GM19463 (cell line): ENCODE results near the gene IGFBP2.

ENCODE experiments used
- ATAC-seq: cut with Tn5 transposase; IDR thresholded peaks from one replicate; pipeline ENCODE4 v1.9.1; 2021; ENCODE audit warnings: mild to moderate bottlenecking, moderate library complexity; ENCODE audit not compliant: unreplicated experiment

The IGFBP2 gene

DNA sequence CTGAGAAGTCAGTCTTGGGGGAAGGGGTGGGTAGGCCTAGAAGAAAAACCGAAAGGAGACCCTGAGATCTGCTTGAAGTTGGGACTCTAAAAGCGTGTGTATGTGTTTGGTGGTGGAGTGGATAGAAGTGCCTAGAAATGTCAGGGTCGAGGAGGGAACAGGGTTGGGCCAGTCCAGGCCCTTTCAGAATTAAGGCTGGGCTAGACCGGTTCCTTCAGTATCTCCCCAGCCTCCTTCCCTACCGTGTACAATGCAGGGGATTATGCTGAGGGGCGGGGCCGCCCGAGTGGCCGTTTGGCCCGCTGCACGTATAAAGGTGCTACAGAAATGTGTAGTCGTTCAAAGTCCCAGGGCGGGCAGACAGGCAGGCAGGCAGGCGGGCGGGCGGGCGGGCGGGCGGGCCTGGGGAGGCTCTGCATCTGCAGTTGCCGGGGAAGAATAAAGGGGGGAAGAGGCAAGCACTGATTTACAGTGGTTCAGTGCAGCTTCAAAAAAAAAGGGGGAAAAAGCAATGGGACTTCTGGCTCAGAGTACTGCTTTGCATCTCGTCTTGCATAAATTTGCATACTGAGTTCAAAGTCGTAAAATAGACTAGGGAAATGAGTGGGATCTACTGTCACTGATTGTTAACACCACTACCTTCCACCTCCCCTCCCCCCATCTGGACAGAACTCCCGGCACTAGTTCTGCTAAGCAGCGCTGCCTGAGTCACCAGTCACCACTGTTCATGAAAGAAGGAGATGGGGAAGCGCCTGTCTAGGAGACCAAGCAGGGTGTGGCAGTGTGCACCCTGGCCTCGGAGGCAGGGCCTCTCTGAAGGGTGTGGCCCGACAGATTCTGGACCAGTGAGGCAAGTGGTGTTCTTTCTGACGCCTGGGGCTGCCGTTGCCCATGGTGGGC is 3.6 kb downstream of the IGFBP2 start:
- no peak for ATAC-seq

DNA sequence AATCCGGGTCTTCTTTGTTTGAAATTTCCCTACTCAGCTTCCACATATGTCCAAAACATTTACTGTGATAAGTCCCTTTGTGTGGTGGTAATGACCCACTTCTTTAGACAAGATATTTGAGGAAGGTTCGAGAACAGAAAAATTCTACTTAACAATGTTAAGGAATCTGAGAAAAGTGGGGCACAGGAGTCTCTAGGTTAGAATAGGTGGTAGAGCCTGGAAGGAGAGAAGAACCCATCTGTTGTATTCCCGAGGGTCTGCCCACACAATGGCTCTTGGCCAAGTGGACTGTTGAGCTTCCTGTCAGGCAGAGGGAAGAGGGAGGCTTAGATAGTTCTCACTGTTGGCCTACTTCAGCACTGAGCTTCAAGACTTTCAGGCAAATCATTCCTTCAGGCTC is 4.3 kb downstream of the IGFBP2 start:
- ATAC-seq, result no peak

DNA sequence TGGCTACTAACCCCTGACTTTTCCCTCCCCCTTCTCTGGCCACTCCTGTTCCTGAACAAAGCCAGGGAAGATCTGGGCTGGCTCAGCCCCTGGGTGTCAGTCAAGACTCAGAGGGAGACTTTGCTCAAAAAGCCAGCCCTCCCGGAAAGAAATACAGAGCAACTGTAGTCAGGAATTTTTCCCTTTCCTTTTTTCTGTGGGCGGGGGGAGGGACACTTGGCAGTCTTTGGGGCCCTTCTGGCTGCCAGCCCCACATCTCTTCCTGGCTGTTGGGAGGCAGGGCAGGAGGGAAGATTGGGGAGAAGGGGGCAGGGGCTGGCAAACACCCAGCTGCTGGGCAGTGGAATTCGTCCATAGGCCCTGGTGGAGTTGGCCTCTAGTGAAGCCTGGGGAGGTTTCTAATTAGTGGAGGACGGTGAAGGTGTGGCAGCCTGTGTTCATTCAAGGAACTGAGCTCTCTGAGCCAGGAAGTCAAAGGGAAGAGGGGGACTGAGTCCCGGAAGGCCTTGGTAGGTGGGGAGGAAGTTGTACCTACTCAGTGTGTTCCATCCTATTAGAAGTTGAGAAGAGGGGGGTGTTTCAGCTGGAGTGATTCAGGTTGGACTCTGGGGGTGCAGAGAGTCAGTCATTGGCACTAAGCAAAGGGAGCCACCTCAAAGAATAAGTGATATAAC is 10.9 kb downstream of the IGFBP2 start:
- no peak for ATAC-seq

DNA sequence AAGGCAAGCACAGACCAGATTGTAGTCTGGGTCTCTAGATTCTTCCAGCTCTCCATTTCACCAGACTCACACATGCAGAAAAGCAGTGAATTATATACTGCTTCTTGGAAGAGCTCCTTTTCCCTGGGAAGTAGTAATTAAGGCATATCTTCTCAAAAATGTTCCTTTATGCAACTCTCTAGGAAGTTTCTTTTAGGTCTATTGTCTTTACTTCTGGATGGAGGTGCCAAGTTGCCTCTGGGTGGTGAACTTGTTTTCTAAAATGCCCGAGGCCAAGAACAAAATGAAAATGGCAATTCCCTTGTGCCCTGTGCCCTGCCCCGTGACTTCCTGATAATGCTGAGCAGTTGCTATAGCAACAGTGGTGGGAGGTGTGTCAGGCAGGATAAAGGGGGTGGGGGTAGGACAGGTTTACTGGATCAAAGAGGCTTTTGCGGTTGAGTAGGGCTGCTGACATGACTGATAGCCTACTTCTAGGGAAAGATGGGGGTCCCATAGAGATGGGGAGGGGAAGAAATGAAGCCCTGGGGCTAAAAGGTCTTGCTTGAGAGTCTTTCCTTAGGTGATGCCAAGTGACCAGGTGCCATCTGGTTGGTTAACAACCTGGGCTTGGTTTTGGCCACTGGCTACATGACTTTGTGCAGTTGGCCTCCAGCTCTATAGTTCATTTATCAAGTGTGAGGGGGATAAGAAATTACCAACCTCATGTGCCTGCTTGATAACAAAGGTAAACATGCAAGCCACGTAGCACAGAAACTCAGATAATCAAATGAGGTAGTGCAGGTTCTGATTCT is 11.8 kb downstream of the IGFBP2 start:
- ATAC-seq, result no peak

DNA sequence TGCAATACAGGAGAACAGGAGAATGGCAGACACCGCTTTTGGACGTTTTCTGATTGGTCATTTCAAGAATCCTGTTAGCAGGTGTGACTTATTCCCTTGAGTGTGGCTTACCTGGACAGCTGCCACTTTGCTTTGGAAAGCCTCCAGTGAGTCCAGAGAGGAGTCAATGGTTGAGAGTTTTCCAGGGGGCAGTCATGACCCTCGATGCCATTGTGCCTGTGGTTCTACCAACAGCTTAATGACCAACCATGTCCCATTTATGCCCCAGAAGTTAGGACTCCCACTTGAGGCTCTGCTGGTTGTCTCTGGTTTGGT is 12.4 kb downstream of the IGFBP2 start:
- ATAC-seq, result no peak

DNA sequence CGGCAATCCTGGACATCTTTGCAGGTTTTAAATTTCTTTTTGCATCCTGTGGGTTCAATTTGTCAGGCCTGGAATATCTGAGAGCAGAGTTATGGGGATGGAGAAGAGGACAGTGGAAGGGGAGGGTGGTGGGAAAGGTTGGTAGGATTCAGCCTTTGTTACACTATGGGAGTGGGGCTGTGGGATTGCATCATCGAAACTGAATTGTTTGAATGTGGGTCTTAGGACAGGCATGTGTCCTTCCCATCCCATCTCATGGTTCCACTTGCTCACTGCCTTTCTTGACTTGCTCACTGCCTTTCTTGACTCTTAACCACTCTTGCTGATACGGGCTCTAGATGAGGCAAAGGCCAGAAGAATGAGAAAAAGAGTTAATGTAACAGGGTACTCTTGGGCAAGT is 12.9 kb downstream of the IGFBP2 start:
- no peak for ATAC-seq

DNA sequence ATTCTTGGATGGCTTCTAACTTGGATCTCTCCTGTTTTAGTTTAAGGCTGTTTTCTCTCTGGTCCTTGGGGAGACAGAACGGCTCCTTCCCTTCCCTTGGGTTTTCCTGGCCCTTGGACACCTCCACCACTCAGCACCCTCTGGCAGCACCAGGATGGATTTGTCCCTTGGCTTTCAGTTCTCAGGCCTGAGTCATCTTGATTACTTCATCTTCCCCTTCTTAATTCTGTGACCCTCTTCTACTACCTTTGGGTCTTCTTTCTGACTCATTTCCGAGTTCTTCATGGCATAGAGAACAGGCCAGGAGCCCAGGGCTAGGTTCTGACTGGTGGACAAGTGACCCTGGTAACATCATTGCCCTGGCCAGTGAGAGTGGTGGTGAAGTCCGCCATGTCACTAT is 14.9 kb downstream of the IGFBP2 start:
- no peak for ATAC-seq

DNA sequence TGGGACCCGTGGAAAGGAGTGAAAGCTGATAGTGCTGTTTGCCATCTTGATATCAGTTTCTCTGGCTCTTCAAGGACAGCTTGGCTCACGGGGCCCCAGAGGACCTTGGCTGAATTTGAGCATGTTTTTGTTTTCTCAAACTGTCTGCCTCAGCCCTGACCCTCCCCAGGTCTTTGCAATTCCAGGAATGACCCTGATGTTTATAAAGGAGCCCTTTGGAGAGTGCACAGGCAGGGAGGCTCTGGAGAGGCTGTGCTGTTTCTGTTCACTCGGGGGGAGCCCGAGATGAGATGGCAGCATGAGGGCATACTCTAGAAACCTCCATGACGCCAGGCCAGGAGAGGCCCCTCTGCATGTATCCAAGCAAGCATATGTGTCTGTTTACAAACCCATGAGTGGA is 16.4 kb downstream of the IGFBP2 start:
- no peak for ATAC-seq

DNA sequence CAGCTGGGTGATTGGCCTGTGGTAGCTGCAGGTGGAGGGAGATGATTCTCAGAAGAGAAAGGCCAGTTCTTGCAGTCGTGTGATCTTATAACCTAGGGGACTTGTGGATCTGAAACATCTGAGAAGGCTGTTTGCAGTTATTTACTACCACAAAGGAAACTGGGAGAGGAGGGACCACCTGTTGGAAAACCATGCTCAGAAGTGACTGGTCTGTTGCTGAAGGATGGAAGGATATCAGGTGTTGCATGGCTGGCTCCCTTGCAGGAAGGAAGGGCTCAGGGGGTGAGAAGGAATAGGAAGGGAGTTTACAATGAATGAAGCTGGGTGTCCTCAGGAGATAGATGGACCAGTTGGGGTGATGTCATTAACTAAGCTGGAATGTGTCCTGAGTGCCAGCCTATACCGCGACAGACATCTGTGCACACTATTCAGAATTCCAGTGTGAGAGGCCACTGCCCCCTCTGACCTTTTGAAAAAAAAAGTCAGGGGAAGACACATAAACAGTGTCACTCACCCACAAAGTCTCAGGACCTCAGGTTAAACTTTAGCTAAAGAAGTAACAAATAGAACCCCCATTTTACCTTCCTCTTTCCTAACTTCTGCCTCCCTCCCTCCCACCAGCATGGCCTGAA is 17.5 kb downstream of the IGFBP2 start:
- no peak for ATAC-seq

DNA sequence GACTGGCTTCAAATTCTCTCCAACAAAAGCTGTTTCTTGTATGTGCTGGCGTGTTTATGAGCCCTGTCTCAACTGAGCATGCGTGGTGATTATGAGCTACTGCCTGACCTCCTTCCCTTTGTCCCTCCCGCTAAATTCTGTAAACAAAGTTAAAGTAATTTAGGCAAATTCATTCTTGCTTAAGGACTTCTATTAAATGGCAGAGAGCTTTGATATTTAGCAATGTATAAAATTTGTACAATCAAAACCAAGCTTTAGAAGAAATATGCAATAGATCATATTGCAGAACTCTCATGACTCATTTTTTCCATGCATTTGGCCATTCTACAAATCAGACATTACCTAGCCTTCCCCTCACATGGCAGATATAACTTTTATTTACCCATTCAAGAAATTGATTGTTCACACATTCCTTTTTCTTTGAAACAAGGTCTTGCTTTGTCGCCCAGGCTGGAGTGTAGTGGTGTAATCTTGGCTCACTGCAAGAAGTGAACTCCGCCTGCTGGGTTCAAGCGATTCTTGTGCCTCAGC is 18.2 kb downstream of the IGFBP2 start:
- no peak for ATAC-seq

DNA sequence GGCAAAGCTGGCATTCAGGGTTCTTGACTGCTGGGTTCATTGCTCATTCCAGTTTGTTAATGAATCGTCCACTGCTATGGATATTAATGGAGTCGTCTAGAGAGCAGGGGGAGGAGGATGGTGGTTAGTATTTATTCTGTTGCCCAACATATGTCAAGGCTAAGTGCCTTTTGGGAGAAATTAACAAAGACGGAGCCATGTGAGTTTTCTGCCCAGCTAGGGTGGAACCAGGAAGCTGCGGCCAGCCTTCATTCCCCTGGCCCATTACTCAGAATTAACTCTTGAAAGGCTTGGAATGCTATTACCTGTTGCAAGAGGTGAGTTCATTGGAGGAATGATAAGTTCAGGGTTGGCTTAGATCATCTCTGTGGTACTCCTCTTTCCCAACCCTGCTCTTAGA is 19.3 kb downstream of the IGFBP2 start:
- ATAC-seq, result no peak

DNA sequence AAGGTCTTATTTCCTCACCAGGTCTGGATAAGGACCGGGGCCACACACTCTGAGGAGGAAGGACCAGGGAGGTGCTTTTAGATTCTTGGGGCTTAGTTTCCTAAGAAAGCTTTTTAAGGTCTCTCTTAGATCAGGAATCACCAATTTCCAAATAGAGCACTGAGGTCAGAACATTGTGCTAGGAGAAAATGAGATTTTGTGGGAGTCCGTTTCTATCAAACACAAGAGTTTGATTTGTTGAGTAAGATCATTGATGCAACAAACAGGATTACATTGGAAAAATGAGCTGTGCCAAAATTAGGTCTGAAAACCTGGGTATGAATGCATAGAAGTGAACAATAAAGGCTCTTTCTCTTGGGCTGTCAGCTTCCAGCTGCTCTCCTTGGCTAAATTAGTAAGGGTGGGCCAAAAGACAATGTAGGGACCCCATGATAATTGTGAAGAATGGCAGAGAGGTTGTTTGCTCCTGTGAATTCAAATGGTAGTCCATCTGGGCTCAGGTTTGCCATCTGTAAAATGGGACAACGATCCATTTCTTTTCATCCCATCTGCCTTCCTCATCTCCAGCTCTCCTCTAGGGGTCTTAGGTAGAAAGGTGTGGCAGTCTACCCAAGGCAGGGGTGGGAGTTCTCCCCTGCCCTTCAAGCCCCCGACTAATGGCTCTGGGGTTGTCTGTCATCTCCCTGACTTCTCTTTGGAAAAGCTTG is 20.0 kb downstream of the IGFBP2 start:
- no peak for ATAC-seq

DNA sequence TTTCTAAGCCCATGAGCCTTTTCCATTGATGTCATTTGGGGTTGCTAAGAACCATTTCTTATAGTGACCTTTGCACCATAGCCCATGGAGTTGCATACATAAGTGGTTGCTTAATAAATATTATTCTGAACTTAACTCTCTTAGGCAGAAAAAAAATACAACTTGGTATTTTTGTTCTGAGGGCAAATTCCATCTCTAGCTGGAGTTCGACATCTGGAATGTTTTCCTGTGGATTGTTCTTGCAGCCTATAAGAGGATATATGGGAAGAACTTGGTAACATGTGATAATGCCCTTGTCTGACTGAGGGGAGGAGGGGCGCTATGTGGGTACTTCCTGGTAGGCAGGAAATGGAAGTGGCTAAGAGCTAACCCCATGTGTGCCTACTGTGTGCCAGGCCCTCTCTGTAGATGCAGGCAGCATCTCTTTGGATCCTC is 20.7 kb downstream of the IGFBP2 start:
- ATAC-seq, result no peak

DNA sequence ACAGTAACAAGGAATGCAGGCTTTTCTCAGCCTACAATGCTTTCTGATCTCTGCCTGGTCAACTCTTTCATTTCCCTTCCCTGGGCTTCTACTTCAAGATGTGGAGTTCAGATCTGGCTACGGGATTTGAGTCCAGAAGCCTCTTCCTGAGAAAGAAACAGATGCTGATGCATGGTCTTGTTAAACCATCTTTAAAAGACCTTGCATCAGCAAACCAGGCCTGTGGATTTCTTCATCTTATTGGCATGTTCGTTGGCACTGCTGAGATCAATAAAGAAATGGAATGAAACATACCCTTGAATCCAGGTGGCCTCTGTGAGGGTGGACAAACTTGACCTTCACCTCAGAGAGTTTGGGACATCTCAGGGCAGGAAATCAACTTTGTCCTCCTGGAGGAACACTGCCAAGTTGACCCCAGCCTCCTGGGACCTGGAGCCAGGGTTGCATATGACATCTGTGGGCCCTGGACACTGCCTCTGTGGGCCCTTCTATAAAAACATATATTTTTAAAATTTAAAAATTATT is 21.4 kb downstream of the IGFBP2 start:
- no peak for ATAC-seq

DNA sequence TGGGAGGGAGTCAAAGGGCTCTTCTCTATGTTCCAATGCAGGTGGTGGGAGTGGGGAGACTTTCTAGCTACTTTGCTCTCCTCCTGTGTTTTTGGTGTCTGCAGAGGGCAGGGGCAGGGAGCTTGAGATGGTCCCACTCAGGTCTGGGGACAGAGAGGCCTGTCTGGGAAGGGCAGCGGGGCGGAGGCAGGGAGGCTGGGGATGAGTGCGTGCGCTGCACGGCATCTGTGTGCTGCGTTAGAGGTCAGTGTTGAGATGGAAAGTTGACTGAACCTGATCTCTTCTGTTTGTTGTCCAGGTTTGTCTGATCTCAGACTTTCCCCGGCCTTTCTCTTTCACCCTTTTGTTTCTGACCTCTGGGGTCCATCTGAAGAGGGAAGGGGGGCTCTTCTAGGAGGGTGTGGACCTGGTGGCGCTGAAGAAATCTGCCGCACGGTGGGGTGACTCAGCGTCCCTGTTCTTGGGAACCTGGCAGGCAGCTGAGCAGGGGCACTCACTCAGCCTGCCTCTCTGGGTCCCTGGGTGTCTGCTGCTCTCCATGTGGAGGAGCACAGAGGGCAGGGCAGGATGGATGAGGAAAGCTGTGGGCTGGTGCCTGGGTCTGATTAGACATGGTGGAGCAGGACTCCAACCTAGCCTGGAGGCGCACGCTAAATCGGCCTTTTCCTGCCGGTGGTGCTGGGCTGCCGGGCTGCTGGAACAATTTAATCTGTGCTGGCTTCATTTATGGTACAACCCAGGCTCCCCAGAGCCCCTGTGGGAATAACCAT is 24.1 kb downstream of the IGFBP2 start:
- no peak for ATAC-seq

DNA sequence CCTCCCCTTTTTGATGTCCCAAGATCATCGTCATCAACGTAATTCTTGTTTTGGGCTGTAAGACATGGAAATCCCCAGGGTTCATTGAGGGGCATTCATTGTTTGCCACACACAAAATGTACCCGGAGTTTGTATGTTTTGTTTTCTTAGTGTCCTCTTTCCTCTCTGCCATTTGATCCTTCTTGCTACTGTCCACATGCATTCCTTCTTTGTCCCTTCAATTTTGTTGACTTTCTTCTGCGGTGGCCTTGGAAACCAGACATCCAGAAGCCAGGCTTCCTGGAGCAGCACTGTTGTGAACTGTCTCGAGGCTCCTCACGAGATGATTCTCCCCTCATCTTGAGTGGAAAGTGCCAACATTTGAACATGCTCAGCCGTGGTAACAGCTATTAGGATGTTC is 24.8 kb downstream of the IGFBP2 start:
- no peak for ATAC-seq

DNA sequence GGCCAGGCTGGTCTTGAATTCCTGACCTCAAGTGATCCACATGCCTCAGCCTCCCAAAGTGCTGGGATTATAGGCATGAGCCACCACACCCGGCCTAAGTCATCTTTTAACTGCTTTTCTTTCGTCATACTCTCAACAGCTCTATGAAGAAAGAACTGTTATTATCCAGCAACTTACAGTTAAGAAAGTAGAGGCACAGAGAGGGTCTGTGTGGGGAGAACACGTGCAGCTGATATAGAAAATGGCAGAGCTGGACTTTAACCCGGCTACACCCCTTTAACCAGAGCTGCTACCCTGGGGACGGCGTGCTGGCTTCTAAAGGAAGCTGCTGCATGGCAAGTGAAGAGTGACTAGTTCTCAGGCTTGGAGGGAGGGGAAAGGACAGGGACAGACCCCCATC is 25.5 kb downstream of the IGFBP2 start:
- ATAC-seq, result no peak

DNA sequence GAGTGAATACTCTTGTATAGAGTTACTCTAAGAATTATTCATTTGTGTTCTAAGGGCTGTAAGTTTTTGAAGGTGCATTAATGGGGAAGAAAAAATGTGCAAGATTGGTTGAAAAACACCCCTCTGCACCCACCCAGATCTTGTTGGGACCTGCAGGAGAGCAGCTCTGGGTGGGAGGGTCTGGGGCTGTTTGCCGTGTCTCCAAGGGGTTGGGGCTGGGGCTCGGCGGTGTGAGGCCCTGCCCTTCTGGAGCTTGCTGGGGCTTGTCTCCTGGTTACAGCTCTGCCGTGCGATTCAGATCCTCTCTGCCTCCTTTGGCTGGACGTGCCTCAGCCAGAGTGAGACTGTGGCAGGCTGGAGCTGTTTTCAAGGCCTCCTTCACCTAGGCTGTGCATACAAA is 26.1 kb downstream of the IGFBP2 start:
- ATAC-seq, result no peak

DNA sequence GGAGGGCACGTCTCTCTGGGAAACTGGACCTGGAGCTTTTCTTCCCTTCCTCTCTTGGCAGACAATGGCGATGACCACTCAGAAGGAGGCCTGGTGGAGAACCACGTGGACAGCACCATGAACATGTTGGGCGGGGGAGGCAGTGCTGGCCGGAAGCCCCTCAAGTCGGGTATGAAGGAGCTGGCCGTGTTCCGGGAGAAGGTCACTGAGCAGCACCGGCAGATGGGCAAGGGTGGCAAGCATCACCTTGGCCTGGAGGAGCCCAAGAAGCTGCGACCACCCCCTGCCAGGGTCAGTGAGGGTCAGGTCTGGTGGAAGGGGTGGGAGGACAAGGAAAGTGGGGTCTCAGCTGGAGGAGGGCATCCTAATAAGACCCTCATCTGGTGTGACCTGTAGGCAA is 27.3 kb downstream of the IGFBP2 start:
- ATAC-seq, result no peak
